ENCODE measurements around the gene HEPHL1.
"Not testable (repeated sequence)": the region's sequence is repeated elsewhere in the genome, so short reads cannot be mapped to it uniquely, and the experiment has no call there.

HEPHL1 gene

DNA sequence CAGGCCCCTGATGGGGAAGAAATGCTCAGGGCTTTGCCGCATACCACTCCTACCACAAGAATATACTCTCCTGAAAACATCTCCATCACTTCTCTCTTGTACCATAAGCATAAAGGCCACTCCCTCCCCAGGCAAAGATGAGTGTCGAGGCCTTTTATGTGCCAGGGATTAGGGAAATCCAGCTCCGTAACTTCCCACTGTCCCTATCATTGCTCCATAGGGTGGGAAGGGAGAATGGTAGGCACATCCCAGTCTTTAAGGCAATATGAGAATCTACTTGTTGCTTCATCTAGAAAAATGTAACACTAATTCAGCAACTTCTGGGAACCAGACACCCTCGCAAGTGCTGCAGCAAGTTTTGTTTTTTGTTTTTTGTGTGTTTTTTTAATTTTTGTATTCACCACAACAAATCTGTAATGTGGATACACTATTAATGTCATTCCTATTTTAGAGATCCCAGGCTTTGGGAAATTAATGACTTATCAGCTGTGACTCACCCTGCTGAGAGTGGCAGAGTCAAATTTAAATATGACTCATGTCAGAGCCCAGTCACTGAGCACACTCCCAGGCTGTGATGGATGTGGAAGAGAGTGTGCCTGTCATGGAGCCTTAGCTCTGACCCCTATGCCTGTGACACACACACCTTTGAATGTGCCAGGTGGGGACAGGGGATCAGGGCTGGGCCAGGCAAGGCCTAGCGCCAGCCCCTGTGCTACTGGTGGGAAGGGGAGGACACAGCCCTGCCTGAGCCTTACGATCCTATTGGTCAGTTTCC is 130.9 kb downstream of the HEPHL1 start:
- no peak for DNase-seq (ENCODE audit: low read depth)

DNA sequence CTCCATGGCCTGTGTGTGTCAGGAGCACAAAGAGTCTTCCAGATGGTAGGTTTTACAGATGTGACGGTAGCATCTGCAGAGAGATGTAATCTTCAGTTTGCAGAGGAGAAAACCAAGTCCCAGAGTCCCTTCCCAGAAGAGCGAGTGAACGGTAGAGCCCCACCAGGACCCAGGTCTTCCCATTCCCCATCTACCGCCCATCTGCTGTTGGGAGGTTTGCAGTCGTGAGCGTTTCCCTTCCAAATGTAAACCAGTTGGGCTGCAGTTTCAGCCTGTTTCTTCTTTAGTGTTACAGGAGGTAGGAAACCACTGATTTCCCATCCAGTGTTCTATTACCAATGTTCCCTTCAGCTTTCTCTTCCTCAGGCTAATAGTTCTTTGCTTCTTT is 131.5 kb downstream of the HEPHL1 start:
- no peak for DNase-seq (ENCODE audit: low read depth)

DNA sequence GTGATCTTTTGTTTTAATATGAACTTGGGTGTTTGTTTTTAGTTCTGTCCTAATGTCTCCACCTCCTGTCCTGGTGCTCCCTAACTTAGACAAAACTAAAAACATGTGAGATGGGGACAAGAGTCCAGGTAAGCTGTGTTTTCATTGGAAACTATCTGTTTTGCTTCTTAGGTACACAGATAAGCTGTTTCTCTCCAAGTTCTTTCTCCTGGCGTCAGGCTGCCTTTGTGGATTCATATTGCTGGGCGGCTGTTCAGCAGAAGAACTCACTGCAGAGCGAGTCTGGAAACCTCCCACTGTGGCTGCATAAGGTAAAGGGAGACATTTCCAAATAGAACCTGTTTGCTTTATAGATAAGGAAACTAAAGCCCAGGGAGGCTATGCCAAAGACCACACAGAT is 132.2 kb downstream of the HEPHL1 start:
- no peak for DNase-seq (ENCODE audit: low read depth)

DNA sequence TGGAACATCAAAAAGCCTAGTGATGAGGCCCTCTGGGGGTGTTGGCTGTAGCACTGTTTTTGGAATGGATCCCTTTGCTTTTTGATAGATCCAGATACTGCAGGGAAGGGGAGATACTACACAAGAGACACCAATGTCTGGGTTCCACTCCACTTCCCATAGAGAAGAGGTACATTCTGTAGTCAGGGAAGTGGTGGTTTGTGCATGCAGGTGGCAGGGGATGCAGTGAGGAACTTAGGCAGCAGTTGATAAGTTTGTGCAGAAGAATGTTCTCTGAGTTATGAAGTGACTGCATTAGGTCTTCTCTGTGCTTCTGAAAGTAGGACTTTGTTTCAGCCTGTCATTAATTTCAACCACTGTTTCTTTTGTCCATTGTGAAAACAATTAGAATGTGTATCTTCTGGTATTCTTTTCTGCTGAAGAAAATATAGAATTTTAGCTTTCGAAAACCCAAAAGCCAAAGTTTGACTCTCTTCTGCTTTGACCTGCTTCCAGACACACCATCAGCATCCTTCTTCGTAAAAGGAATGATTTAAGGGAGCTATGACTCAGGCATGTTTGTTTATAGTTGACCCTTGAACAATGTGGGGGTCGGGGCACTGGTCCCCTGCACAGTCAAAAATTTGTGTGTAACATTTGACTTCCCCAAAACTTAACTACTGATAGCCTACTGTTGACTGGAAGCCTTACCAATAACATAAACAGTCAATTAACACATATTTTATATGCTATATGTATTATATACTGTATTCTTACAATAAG is 133.1 kb downstream of the HEPHL1 start:
- no peak for DNase-seq (ENCODE audit: low read depth)

DNA sequence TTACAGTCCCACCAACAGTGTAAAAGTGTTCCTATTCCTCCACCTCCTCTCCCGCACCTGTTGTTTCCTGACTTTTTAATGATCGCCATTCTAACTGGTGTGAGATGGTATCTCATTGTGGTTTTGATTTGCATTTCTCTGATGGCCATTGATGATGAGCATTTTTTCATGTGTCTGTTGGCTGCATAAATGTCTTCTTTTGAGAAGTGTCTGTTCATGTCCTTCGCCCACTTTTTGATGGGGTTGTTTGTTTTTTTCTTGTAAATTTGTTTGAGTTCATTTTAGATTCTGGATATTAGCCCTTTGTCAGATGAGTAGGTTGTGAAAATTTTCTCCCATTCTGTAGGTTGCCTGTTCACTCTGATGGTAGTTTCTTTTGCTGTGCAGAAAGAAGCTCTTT is 136.2 kb downstream of the HEPHL1 start:
- not testable (repeated sequence) for DNase-seq (ENCODE audit: low read depth)

Measured in stimulated activated CD8-positive, alpha-beta memory T cell treated with anti-CD3 and anti-CD28 coated beads, Interleukin-15, amount 100 ng/mL, for 1 hour (primary cell).